ENCODE results near the gene LILRB2.
"Not testable (repeated sequence)": the region's sequence is repeated elsewhere in the genome, so short reads cannot be mapped to it uniquely, and the experiment has no call there.

The LILRB2 gene

DNA sequence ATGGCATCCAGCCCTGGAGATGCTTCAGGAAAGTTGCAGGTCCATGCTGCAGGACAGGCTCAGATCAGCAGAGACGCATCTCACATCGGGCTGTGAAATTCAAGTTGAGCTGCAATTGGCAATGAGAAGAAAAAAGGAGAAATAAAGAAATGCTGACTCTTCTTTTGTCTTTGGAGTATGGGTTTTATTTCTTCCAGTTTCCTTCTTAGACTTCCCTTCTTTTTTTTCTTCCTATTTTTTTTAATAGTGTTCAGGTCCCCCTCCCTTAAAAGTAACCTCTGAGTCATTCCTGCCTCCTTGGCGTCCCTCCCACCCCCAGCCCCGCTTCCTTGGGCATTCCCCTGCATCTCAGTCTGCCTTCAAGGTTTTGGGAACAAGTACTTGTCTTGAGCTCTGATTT is 9.3 kb downstream of the LILRB2 start:
- DNase-seq (ENCODE audit: low read depth), result not testable (repeated sequence)

DNA sequence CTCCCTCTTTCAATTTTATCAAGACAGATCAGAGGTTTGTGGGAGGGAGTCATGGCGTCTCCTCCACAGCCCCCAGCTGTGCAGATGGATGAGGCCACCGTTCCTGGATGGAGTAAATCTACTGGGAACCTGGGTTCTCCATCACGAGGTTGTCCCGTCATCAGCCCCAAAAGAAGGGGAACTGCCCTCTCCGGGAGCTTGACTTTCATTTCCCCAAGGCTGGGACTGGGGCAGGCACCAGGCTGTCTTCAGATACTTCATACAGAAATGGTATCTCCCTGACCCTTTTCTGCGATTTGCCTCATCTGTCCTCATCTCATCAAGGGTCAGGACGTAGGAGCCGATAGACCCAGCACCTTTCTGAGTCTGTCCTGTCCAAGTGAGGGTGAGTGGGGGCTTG is 9.8 kb downstream of the LILRB2 start:
- no peak for DNase-seq (ENCODE audit: low read depth)

- no peak for DNase-seq (ENCODE audit: low read depth)
These were observed 12.0 kb downstream of the LILRB2 start for GRCh38 chr19:54268936-54269335.

DNA sequence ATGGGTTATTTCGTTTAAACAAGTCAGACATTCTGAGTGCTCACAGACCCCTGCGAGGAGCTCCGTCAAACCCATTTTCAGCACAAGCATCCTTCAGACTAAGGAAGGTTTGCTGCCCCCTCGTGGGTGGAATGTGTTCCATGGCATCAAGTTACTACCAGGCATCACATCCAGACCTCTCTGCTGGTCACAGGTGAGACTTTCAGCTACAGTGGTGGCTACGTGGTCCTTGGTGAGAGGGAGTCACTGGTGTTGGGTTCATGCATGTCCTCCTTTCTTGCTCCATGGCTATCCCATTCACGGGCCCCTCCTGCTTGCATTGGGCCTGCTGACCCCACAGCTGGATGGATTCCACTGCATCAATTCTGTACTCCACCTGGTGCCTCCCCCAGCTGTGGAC is 14.8 kb downstream of the LILRB2 start:
- DNase-seq (ENCODE audit: low read depth), result peak; percentile 23

- no peak for DNase-seq (ENCODE audit: low read depth)
These were observed 18.4 kb downstream of the LILRB2 start for GRCh38 chr19:54262470-54262869.

DNA sequence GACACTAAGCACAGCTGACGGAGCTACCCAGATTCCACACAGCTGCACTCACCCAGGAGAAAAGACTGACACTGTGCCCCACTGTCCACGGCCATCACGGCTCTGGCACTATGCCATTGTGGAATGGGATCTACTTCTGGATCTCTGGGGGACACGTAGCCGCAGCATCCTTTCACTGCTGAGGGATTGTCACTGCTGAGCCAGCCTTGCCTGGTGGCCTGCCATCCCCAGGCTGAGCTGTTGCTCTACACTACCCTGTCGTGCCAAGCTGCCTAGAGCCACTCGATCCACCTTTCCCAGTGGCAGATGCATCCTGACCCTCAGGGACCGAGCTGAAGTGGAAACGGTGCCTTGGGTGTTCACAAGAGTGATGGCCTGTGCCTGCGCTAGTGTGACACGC is 18.8 kb downstream of the LILRB2 start:
- no peak for DNase-seq (ENCODE audit: low read depth)

DNA sequence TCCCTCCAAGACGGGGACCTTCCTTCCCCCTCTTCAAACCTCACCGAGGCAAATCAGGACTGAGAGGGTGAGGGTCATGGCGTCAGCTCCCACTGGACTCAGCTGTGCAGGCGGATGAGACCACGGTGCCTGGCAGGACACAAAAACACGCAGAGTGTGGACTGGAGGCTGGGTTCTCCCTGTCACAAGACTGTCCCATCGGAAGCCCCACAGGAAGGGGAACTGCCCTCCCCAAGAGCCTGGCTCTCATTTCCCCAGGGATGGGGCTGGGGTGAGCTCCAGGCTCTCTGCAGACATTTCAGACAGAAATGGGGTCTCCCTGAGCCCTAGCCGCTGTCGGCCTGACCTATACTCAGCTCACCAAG is 23.8 kb downstream of the LILRB2 start, which contains the start of gene LILRB5:
TSS of gene LILRB5 (minus strand) at position 158 of the 365 bp plus-strand sequence. CDS start at position 78, 80 bp downstream.
- DNase-seq (ENCODE audit: low read depth), result no peak

- DNase-seq (ENCODE audit: low read depth), result no peak
These were observed 24.4 kb downstream of the LILRB2 start for GRCh38 chr19:54256250-54257115.

DNA sequence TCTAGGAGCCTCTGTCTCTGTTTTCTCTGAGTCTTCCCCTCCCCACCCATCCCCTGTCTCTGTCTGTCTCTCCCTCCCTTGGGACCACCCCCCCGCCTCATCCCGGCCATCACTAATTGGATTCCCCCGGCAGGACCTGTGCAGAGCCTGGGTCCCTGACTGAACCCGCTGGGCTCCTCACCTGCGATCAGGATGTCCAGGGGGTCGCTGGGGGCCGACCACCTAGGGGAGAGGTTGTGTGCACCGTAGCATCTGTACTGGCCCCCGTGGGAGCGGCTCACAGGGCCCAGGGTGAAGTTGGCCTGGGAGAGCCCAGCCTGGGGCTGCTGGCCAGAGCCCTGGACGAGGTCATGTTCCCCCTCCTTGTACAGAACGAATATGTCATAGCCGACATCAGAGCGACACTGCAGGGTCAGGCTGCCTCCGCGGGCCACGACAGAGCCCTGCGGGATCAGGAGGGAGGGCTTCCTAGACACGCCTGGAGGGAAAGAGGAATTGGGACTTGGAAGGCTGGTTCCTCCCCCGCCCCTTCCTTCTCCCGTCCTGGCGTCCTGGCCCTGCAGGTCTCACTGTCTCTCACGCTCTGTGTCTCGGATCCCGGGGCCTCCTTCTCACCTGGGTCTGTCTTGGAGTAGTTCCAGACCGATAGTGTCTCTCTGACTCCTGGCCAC is 25.7 kb downstream of the LILRB2 start:
- no peak for DNase-seq (ENCODE audit: low read depth)

DNA sequence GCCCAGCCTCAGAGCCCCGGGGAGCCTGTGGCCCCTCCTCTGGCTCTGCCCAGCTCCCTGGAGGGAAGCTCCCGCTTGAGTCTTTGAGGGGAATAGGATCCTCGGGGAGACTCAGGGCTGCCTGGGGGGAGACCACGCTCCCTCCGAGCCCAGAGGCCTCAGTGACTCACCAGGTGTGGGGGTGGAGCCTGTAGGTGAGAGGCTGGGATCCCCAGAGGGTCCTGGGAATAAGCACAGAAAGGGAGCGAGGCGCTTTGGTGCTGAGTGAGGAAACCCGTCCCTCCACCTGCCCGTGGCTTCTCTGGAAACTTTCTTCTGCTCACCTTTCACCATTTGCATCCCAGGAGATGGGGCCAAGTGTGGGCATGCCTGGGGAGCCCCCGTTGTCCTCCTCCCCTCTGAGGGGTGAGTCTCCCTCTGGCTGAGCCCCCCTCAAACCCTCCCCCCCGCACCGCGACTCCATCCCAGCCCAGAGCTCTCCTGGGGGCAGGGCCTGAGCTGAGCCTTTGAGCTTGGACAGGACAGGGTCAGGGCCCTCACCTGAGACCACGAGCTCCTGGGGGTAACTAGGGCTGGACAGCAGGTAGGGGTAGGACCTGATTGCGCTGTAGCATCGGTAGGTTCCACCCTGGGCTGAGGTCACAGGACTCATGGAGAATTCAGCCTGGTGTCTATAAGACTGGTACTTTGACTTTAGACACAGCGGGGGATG is 26.6 kb downstream of the LILRB2 start:
- no peak for DNase-seq (ENCODE audit: low read depth)

GRCh38 chr19:54253331-54254194 is 27.3 kb downstream of the LILRB2 start:
- DNase-seq (ENCODE audit: low read depth), result no peak

DNA sequence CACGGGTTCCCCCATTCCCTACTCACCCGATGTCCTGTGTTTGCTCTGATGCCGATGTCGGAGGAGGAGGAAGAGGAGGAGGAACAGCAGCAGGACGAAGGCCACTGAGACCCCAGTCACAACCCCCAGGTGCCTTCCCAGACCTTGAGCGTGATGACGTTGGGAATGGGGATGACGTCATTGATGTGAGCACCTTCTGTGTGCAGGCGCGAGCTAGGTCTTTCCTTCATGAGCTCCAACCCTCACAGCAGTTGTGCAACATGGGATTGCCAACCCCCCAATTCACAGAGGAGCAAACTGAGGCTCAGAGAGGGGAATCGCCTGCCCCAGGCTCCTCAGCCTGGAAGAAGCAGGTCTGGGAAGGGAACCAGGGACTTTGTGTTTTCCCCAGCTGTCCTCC is 28.1 kb downstream of the LILRB2 start:
- DNase-seq (ENCODE audit: low read depth), result no peak

DNA sequence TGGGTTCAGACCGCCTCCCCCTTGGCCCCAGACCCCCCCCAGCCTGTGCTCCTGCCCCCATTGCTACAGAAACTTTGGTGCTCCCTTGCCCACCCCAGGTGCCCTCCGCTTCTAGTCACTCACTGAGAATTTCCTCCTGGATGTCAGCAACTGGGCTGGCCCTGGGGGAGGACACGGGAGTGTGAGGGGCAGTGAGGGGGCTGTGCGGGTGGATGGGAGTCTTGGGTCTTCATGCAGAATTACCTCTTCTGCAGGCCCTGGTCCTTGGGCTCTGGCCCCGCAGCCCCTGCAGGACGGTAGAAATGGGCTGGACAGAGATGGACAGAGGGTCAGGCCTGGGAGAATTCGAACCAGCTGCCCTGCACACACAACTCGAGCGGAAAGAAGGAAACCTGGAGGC is 28.7 kb downstream of the LILRB2 start:
- DNase-seq (ENCODE audit: low read depth), result no peak

GRCh38 chr19:54248016-54248601 is 32.8 kb downstream of the LILRB2 start:
- DNase-seq (ENCODE audit: low read depth), result peak; percentile 18

- DNase-seq (ENCODE audit: low read depth), result no peak
These were observed 33.6 kb downstream of the LILRB2 start for GRCh38 chr19:54247106-54247930.

GRCh38 chr19:54245936-54246335 is 35.0 kb downstream of the LILRB2 start:
- no peak for DNase-seq (ENCODE audit: low read depth)

DNA sequence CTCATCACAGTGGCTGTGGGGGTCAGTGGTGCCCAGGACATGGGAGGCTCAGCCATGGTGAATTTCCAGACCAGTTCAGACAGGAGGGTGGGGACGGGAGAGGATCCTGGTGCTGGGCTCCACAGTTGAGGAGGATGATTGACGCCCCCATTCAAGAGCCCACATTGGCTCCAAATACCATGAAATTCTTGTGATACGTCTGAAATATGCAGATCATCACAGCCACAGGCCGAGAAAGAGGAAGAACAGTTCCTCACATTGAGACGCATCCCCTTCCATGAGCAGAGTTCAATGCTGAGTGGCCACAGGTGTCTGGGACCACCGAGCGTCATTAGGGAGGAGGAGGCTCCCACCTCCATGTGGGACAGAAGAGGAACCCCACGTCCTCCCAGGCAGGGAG is 37.1 kb downstream of the LILRB2 start:
- not testable (repeated sequence) for DNase-seq (ENCODE audit: low read depth)

- not testable (repeated sequence) for DNase-seq (ENCODE audit: low read depth)
These were observed 38.3 kb downstream of the LILRB2 start, which contains the start of gene LILRA6 for GRCh38 chr19:54242646-54243045. TSS of gene LILRA6 (minus strand) at chr19:54242790.

DNA sequence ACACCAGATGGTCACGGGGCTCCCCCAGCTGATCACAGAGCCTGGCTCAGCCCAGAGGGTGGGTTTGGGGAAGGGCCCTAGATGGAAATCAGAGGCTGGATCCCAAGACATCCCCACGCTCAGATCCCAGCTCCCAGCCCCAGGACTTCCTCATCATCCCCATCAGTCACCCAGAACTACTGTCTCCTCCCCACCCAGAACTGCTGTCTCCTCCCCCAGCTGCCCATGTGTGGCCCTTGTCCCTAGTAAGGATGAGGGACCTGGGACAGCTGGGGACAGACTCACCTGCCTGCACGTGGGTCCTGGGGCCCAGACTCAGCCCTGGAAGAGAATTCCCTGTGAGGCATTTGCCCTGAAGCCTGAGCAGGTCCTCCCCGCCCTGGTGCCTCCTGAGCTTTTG is 38.7 kb downstream of the LILRB2 start:
- not testable (repeated sequence) for DNase-seq (ENCODE audit: low read depth)

Data from stromal cell of bone marrow (primary cell).